Stimulated activated CD4-positive, alpha-beta T cell treated with anti-CD3 and anti-CD28 coated beads, Interleukin-15, amount 100 ng/mL, for 24 hours (primary cell): ENCODE data around the gene GLT8D2.

Source experiments
- DNase-seq: peaks from one replicate; pipeline ENCODE4 v3.0.0-alpha.2; 2020

The GLT8D2 gene

GRCh38 chr12:103944964-103945363 lies 105.0 kb downstream of the GLT8D2 start:
- no peak for DNase-seq
